Middle frontal gyrus (tissue), 1 donor: ENCODE results near the gene TMEM181.
"Not testable (repeated sequence)": the region's sequence is repeated elsewhere in the genome, so short reads cannot be mapped to it uniquely, and the experiment has no call there.

ENCODE experiments used
- DNase-seq: peaks from one replicate; pipeline ENCODE4 v3.0.0-alpha.2; 2015; ENCODE audit warnings: low spot score; ENCODE audit errors: extremely low spot score

The TMEM181 gene

DNA sequence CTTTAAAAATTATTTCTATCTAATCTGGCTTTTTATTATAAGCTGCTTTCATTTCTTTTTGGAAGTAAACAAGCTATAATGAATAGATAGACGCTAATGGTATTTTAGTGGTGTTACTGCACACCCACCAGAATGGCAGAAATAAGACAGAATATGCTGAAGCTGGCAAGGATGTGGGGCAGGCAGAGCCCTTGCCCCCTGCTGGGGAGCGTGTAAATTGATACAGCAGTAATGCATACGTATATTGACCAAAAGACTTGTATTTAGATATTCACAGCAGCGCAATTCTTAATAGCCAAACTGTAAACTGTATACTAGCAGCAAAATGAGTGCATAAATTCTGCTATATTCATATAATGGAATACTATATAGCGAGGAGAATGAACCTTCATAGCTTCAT is 35.3 kb downstream of the TMEM181 start:
- DNase-seq: no peak

GRCh38 chr6:158596861-158597260 is 37.0 kb downstream of the TMEM181 start:
- no peak for DNase-seq

- DNase-seq: no peak
These were observed 37.7 kb downstream of the TMEM181 start for GRCh38 chr6:158597565-158597964.

DNA sequence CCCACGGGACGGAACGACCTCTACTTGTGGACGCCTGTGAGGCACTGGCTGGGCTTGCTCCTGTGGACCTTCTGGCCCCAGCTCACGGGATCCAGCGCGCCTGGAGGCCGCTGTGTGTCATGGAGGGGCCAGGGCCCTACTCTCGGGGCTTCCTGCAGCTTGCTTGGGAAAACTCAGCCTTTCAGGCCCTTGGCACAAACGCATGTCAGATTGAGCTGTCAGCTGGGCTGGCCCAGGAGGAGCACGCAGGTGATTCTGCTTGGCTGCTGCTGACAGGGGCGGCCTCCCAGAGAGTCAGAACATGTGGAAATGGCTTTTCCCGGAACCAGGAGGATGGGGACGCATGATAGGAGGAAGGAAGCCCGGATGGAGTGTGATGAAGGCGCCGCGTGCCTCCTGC is 39.7 kb downstream of the TMEM181 start:
- no peak for DNase-seq

DNA sequence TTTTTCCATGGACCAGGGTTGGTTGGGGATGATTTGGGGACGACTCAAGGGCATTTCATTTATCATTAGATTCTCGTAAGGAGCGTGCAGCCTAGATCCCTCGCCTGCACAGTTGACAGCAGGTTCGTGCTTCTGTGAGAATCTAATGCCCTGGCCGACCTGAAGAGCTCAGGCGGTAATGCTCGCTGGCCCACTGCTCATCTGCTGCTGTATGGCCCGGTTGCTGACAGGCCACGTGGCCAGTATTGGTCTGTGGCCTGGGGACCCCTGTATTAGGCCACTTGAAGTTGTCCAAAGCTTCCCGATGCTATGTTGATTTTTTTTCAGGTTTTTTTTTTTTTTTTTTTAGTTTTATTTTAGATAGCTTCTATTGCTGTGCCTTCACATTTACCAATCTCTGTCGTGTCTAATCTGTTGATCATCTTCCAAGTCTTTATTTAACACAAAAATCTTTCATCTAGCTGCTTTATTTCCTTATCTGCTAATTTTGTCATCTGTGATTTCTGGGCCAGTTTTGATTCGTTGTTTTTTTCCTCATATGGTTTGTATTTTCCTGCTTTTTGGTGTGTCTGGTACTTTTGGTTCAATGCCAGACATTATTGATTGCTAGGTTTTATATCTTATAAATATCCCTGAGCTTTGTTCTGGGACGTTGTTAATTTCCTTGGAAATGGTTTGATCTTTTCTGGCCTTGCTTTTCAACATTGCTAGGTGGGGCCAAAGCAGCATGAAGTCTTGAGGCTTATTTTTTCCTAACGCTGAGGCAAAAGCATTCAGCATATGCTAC is 43.6 kb downstream of the TMEM181 start:
- no peak for DNase-seq

GRCh38 chr6:158604048-158604406 is 44.1 kb downstream of the TMEM181 start:
- DNase-seq: no peak

GRCh38 chr6:158605266-158605878 is 45.5 kb downstream of the TMEM181 start:
- DNase-seq: peak; percentile 51

GRCh38 chr6:158606011-158606410 is 46.1 kb downstream of the TMEM181 start:
- DNase-seq: not testable (repeated sequence)

GRCh38 chr6:158606935-158607334 is 47.0 kb downstream of the TMEM181 start:
- no peak for DNase-seq

GRCh38 chr6:158607411-158608170 is 47.7 kb downstream of the TMEM181 start:
- DNase-seq: no peak

DNA sequence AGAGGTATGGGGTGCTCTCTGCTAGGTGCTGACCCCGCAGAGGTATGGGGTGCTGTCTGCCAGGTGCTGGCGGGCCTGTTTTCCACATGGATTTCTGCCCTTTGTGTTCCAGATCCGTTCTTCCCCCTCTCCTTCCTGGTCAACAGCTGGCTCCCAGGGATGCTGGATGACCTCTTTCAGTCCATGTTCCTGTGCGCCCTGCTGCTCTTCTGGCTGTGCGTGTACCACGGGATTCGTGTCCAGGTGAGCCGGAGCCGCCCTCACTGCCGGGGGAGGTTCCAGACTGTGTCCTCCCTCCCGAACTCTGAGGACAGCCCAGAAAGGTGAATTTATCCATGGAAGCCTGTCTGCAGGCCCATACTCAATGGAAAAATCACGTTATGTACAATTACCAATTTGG is 48.3 kb downstream of the TMEM181 start:
- no peak for DNase-seq

- DNase-seq: no peak
These were observed 49.7 kb downstream of the TMEM181 start for GRCh38 chr6:158609455-158610155.

GRCh38 chr6:158610319-158610968 is 50.6 kb downstream of the TMEM181 start:
- DNase-seq: no peak

DNA sequence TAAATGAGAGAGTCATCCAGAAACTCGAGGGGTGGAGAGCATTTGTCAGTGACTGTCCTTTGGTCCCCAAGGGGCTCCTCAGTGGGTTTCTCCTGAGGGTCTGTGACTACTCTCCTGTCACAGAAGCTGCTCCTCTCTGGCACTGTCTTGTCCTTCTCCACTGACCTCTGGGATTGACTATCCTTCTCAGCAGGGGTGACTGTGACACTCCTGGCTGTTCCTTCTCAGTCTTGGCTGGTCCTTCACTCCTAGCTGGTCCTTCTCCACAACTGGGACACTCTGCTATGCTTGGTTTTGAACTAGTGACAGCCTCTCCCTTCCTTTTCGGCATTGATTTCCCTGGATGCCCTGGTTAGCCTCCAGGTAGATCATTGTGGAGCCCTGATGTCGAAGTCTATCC is 51.1 kb downstream of the TMEM181 start:
- DNase-seq: no peak

GRCh38 chr6:158611541-158612370 is 51.9 kb downstream of the TMEM181 start:
- DNase-seq: no peak

- DNase-seq: not testable (repeated sequence)
These were observed 54.7 kb downstream of the TMEM181 start for GRCh38 chr6:158614606-158615005.

GRCh38 chr6:158618289-158618688 is 58.4 kb downstream of the TMEM181 start:
- not testable (repeated sequence) for DNase-seq

- DNase-seq: no peak
These were observed 60.3 kb downstream of the TMEM181 start for GRCh38 chr6:158619922-158620801.

GRCh38 chr6:158620963-158621693 is 61.2 kb downstream of the TMEM181 start:
- no peak for DNase-seq
